Gastroesophageal sphincter (tissue), 3 donors: ENCODE measurements around the gene PDE6C.

Experiments used
- CTCF ChIP-seq, 4 experiments: fragments of 200-600 bp in 2 of 4; fragments of 450-650 bp in 2 of 4; sonication (generic) in 1 of 4; IDR thresholded peaks; one replicate each; pipeline ENCODE4 v1.5.1; 2017 to 2019; ENCODE audit warnings: antibody characterized with exemption in 4 of 4, mild to moderate bottlenecking in 2 of 4, moderate library complexity in 2 of 4
- EP300 ChIP-seq: sonication (generic); formaldehyde crosslinking; IDR thresholded peaks from one replicate; pipeline ENCODE4 v1.6.1; 2017; ENCODE audit warnings: antibody characterized with exemption, mild to moderate bottlenecking
- POLR2A ChIP-seq, 2 donors: fragments of 450-650 bp; IDR thresholded peaks; one replicate each; pipeline ENCODE4 v1.6.1; 2017; ENCODE audit warnings: antibody characterized with exemption in 2 of 2, mild to moderate bottlenecking in 2 of 2, moderate library complexity in 1 of 2
- POLR2AphosphoS5 ChIP-seq: sonication (generic); formaldehyde crosslinking; IDR thresholded peaks from one replicate; pipeline ENCODE4 v1.6.1; 2017; ENCODE audit warnings: antibody characterized with exemption

GRCh38 chr10:93576888-93577287 lies 35.4 kb upstream of the PDE6C start:
- no peak for TF ChIP-seq CTCF (IDR thresholded peaks at IDR 0.05)
- no peak for TF ChIP-seq POLR2AphosphoS5
- no peak for TF ChIP-seq POLR2A (IDR thresholded peaks at IDR 0.05)
- TF ChIP-seq EP300, result no peak
